CD14-positive monocyte (primary cell): ENCODE data around the gene RNF215. TPM values are rescaled to one million over a fixed set of nuclear protein-coding genes. Genes with fewer than 3 reads are reported as not detected.

Experiments used
- DNase-seq, 3 donors: peaks; one replicate each; pipeline ENCODE4 v3.0.0-alpha.2; 2011 to 2022
- H2AFZ ChIP-seq: 2 replicates; pipeline ENCODE4 v1.6.0; 2012; ENCODE audit warnings: mild to moderate bottlenecking, low read depth, low read length, inconsistent platforms; ENCODE audit not compliant: insufficient read depth, poor library complexity, severe bottlenecking
- H3K27ac ChIP-seq, 2 donors: 1 replicate in 1 of 2; 2 replicates in 1 of 2; pipeline ENCODE4 v1.5.1; 2012 to 2013; ENCODE audit warnings: low read length in 2 of 2, control low read depth in 1 of 2, inconsistent platforms in 1 of 2, low read depth in 1 of 2, mild to moderate bottlenecking in 1 of 2
- H3K27me3 ChIP-seq, 2 donors: one replicate each; pipeline versions ENCODE4 v1.6.0 to v1.6.1; 2011 to 2013; ENCODE audit warnings: low read length in 2 of 2; ENCODE audit not compliant: control insufficient read depth in 2 of 2, insufficient read depth in 2 of 2
- H3K36me3 ChIP-seq, 2 donors: replicated peaks in 1 of 2; 1 replicate in 1 of 2; 2 replicates in 1 of 2; pipeline versions ENCODE4 v1.5.1 to v1.6.1; 2012 to 2013; ENCODE audit warnings: low read length in 2 of 2, control low read depth in 1 of 2, inconsistent platforms in 1 of 2, mild to moderate bottlenecking in 1 of 2; ENCODE audit not compliant: insufficient read depth in 2 of 2, control insufficient read depth in 1 of 2
- H3K4me1 ChIP-seq, 2 donors: 1 replicate in 1 of 2; 2 replicates in 1 of 2; pipeline versions ENCODE4 v1.5.1 to v1.6.1; 2012 to 2013; ENCODE audit warnings: low read length in 2 of 2, control low read depth in 1 of 2, inconsistent platforms in 1 of 2, mild to moderate bottlenecking in 1 of 2, moderate library complexity in 1 of 2; ENCODE audit not compliant: insufficient read depth in 2 of 2, control insufficient read depth in 1 of 2
- H3K4me2 ChIP-seq: replicated peaks from 2 replicates; pipeline ENCODE3; 2012; ENCODE audit warnings: low read length, moderate library complexity, mild to moderate bottlenecking; ENCODE audit not compliant: poor library complexity, severe bottlenecking; ENCODE audit errors: extremely low read depth
- H3K4me3 ChIP-seq, 3 experiments: fragments of 200-600 bp in 1 of 3; sonication (generic) in 1 of 3; replicated peaks in 1 of 3; 1 replicate in 2 of 3; 2 replicates in 1 of 3; pipeline ENCODE4 v1.5.1; 2011 to 2013; ENCODE audit warnings: low read length in 3 of 3, mild to moderate bottlenecking in 3 of 3, control low read depth in 2 of 3, low read depth in 2 of 3, inconsistent platforms in 1 of 3, moderate library complexity in 1 of 3
- H3K79me2 ChIP-seq: 2 replicates; pipeline ENCODE4 v1.6.0; 2012; ENCODE audit warnings: mild to moderate bottlenecking, control low read depth, inconsistent platforms, low read length, moderate library complexity; ENCODE audit not compliant: insufficient read depth
- H3K9ac ChIP-seq: 2 replicates; pipeline ENCODE4 v1.6.0; 2017; ENCODE audit warnings: low read length, mild to moderate bottlenecking; ENCODE audit not compliant: insufficient read depth, poor library complexity, severe bottlenecking
- H3K9me3 ChIP-seq, 2 donors: replicated peaks in 1 of 2; 1 replicate in 1 of 2; 2 replicates in 1 of 2; pipeline versions ENCODE4 v1.5.1 to v1.6.1; 2012 to 2013; ENCODE audit warnings: low read length in 2 of 2, control low read depth in 1 of 2; ENCODE audit not compliant: control insufficient read depth in 1 of 2, insufficient read depth in 1 of 2
- H4K20me1 ChIP-seq: 2 replicates; pipeline ENCODE4 v1.6.0; 2012; ENCODE audit warnings: mild to moderate bottlenecking, low read length, control low read depth, moderate library complexity; ENCODE audit not compliant: insufficient read depth
- H3K27ac Mint-ChIP-seq, 7 donors: one replicate each; pipeline ENCODE4 v1.8.0; 2020; ENCODE audit warnings: mild to moderate bottlenecking in 7 of 7, mixed read lengths in 7 of 7, moderate library complexity in 6 of 7, inconsistent platforms in 2 of 7
- H3K27me3 Mint-ChIP-seq, 3 donors: one replicate each; pipeline ENCODE4 v1.8.0; 2021 to 2022; ENCODE audit warnings: low read depth in 3 of 3, mild to moderate bottlenecking in 3 of 3, mixed read lengths in 3 of 3, moderate library complexity in 3 of 3, inconsistent platforms in 1 of 3
- H3K36me3 Mint-ChIP-seq, 2 donors: one replicate each; pipeline ENCODE4 v1.8.0; 2020; ENCODE audit warnings: mixed read lengths in 2 of 2, inconsistent platforms in 1 of 2, mild to moderate bottlenecking in 1 of 2
- H3K4me1 Mint-ChIP-seq: one replicate; pipeline ENCODE4 v1.8.0; 2020; ENCODE audit warnings: mild to moderate bottlenecking, mixed read lengths
- H3K4me3 Mint-ChIP-seq, 2 donors: one replicate each; pipeline ENCODE4 v1.8.0; 2020; ENCODE audit warnings: mild to moderate bottlenecking in 2 of 2, mixed read lengths in 2 of 2, moderate library complexity in 1 of 2
- H3K9me3 Mint-ChIP-seq, 7 donors: one replicate each; pipeline ENCODE4 v1.8.0; 2020 to 2022; ENCODE audit warnings: mixed read lengths in 7 of 7, mild to moderate bottlenecking in 6 of 7, moderate library complexity in 6 of 7, inconsistent platforms in 2 of 7
- WGBS: methylation state at CpG from one replicate; pipeline ENCODE4 v1.1.5; 2013; ENCODE audit warnings: missing lambda C conversion rate; ENCODE audit not compliant: insufficient coverage; 5-methylcytosine and 5-hydroxymethylcytosine counted together
- intact Hi-C, 2 donors: fragments of 100-400 bp; cut with micrococcal nuclease; formaldehyde crosslinking; loops; one replicate each; pipeline versions ENCODE4 v1.15.0 to v1.15.1; 2023
- polyA plus RNA-seq, 3 donors: library from polyadenylated mRNA; depleted of rRNA in 1 of 3; unstranded in 2 of 3; stranded (reverse) in 1 of 3; fragments of 300-500 nt in 2 of 3; fragments of >200 nt in 1 of 3; fragmentation: Illumina TruSeq in 2 of 3; gene quantifications; 1 replicate in 2 of 3; 2 replicates in 1 of 3; pipeline ENCODE4 v1.2.3, GENCODE V29; 2012 to 2021
- TF ChIP-seq, protein P1 (sequence below): fragments of 200-600 bp; IDR thresholded peaks from one replicate; pipeline ENCODE4 v1.8.0; 2022; ENCODE audit warnings: antibody characterized with exemption, mild to moderate bottlenecking

RNF215 gene
- polyA plus RNA-seq, 3 donors, result 0.26 to 12.2 (median 0.42) TPM

DNA sequence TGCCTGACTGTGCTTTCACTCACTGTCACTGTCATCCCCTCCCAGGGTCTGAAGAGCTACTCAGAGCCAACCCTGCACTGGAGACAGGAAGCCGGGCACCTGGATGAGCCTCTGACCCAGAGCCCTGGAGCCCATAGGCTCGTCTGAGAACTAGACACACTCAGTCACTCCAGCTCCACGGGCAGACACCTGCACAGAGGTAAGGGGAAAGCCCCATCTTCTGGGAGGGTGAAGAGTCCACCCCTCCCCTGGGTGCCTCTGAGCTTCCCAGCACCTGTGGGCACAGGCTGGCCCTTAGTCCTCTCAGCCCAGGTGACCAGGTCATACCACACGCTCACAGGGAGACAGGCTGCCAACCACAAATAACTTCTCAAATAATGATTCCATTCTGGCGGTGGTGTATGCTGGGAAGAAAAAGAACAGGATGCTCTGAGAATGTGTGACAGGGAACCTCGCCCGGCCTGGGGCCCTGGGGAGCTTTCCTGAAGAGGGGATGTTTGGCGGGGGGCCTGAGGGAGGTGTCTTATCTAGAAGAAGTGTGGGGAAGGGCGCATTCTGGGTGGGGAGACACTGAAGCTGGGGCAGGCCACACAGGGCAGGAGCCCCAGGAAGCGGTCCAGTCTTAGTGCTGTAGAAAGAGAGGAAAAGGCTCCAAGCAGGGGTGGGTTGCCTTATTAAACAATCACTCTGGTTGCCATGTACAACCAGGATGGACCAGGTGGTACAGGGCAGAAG, 25.1 kb downstream of the RNF215 start:
- Histone ChIP-seq H3K9ac (peak overlapping the region; percentile 15), H2AFZ (no peak overlapping the region), H3K27ac (no peak overlapping the region), H3K27me3 (peaks cover 0 to 3% of the 10 kb centered on the region in 2 donors), H4K20me1 (no peaks in the 10 kb centered on the region), H3K9me3 (no peaks in the 10 kb centered on the region), H3K4me3 (no peak overlapping the region), H3K4me1 (peaks cover 4% of the 10 kb centered on the region in 2 donors), H3K36me3 (no peaks in the 10 kb centered on the region), H3K79me2 (no peaks in the 10 kb centered on the region), H3K4me2 (no peak overlapping the region)
- TF ChIP-seq, protein P1, sequence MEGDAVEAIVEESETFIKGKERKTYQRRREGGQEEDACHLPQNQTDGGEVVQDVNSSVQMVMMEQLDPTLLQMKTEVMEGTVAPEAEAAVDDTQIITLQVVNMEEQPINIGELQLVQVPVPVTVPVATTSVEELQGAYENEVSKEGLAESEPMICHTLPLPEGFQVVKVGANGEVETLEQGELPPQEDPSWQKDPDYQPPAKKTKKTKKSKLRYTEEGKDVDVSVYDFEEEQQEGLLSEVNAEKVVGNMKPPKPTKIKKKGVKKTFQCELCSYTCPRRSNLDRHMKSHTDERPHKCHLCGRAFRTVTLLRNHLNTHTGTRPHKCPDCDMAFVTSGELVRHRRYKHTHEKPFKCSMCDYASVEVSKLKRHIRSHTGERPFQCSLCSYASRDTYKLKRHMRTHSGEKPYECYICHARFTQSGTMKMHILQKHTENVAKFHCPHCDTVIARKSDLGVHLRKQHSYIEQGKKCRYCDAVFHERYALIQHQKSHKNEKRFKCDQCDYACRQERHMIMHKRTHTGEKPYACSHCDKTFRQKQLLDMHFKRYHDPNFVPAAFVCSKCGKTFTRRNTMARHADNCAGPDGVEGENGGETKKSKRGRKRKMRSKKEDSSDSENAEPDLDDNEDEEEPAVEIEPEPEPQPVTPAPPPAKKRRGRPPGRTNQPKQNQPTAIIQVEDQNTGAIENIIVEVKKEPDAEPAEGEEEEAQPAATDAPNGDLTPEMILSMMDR, result no peak
- DNase-seq, result no peak
- Mint-ChIP-seq H3K27ac (peak overlapping the region in 1 of 7 donors; percentile 61), H3K4me1 (peaks cover 6% of the 10 kb centered on the region), H3K4me3 (no peak overlapping the region), H3K9me3 (no peaks in the 10 kb centered on the region), H3K36me3 (peaks cover 3 to 9% of the 10 kb centered on the region in 2 donors), H3K27me3 (peaks cover 1 to 19% (median 11%) of the 10 kb centered on the region in 3 donors)
- WGBS, result 81% methylated on average over 4 of the region's 10 CpGs
- intact Hi-C loops, result no loop called here

- Histone ChIP-seq H2AFZ (no peak overlapping the region), H3K27ac (no peak overlapping the region), H3K4me1 (peaks cover 25 to 28% of the 10 kb centered on the region in 2 donors), H3K4me2 (no peak overlapping the region), H4K20me1 (peaks cover 28% of the 10 kb centered on the region), H3K9ac (no peak overlapping the region), H3K36me3 (peaks cover 4 to 7% of the 10 kb centered on the region in 2 donors), H3K9me3 (no peaks in the 10 kb centered on the region), H3K4me3 (no peak overlapping the region), H3K79me2 (peaks cover 31% of the 10 kb centered on the region), H3K27me3 (peaks cover 0 to 3% of the 10 kb centered on the region in 2 donors)
- Mint-ChIP-seq H3K27ac (peak overlapping the region in 1 of 7 donors; percentile 7), H3K27me3 (peaks cover 1 to 20% (median 14%) of the 10 kb centered on the region in 3 donors), H3K4me1 (peaks cover 31% of the 10 kb centered on the region), H3K4me3 (no peak overlapping the region), H3K9me3 (no peaks in the 10 kb centered on the region), H3K36me3 (peaks cover 11 to 12% of the 10 kb centered on the region in 2 donors)
- peak in 1 of 3 donors; percentile 1 for DNase-seq
- intact Hi-C loops, result loop anchor here in 1 of 2 donors (10.0 kb wide), 1 partner anchor 54 kb away; no protein-coding TSS in a partner anchor
- TF ChIP-seq, protein P1, result no peak
- 95% methylated on average over 5 of the region's 6 CpGs for WGBS
Observed at GRCh38 chr22:30358541-30358940, 28.7 kb downstream of the RNF215 start.
